ENCODE data around the gene JAG2. TPM values are rescaled to one million over a fixed set of nuclear protein-coding genes. Genes with fewer than 3 reads are reported as not detected.
A peak's percentile ranks its signal among the peaks of the same experiment; 100 is the strongest.

Gene JAG2
- total RNA-seq, 2 donors from 2014 or later, result 22.4 to 25.5 TPM

GRCh38 chr14:105156414-105157375 lies 11.9 kb downstream of the JAG2 start:
- ATAC-seq, result no peak
- DNase-seq, result no peak
- intact Hi-C loops (cut with DNase I), result no loop called here

DNA sequence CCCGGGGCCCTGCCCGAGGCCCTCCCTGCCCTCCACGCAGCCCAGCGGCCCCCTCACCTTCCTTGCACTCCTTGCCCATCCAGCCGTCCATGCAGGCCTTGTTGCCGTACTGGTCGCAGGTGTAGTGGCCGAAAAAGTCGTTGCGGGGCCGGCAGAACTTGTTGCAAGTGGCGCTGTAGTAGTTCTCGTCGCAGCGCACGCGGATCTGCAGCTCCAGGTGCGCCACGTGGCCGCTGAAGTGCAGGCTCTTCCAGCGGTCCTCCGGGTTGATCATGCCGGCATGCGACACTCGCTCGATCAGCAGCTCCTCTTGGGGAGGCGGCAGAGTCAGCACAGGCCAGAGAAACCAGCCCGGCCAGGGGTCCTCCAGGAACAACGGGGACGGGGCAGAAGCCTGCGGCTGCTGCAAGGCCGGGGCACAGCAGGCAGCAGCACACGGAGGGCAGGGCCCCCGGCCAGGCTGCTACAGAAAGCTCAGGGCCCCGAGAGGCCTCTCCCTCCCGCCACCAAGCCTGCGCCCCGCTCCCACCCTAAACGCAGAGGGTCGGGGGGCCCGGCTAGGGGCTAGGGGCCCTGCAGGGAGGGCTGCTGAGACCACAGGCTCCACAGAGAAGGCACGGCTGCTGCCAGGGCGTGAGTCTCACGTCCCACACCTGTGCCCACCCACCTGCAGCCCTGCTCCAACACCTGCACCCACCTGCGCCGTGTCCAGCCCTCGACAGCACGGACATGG lies 12.7 kb downstream of the JAG2 start:
- ATAC-seq, result no peak
- intact Hi-C loops (cut with DNase I), result no loop called here
- no peak for DNase-seq

DNA sequence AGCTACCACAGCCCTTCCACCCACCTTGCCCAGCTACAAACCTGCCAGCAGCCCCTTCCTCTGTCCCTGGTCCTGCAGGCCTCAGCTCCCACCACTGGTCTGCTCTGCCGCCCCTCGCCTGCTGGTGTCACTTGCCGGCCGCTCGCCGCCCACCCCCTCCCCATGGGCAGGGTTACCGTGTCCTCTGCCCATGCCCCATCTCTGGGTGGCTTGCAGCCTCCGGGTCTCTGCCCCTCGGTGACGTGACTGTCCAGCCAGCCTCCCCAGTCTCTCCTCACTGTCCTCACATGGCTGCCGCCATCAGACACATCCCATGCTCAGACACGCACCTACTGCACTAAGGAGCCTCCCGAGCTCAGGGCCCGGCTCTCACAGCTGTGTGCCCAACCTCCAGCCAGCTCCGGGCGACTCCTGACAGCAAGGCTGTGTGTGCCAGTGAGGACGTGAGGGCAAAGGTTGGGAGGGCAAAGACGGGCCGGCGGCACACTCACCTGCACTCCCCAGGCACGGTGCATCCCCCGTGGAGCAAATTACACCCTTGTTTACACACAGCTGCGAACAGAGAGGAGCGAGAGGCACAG lies 13.4 kb downstream of the JAG2 start:
- DNase-seq (no peak), ATAC-seq (no peak)

DNA sequence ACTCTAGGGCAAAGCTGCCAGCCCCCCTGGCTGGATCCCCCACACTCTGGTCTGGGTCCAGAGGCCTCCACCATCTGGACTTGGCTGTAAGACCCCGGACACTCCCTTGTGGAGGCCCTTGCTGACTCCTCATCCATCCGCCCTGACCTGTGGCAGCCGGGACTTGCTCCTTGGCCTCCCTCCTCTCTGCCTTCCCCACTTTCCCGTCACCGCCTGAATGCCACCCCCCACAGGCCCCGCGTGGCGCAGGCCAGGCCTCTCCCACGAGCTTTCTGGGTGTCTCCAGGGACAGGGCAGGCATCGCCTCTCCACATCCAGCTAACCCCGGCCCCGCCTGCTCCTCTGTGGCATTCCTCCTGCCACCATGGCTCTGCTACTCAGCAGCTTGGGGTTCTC lies 14.1 kb downstream of the JAG2 start:
- ATAC-seq, result no peak
- intact Hi-C loops (cut with DNase I), result no loop called here

More for the DNA sequence above, 13.4 kb downstream of the JAG2 start:
- intact Hi-C loops (cut with DNase I), result no loop called here

DNA sequence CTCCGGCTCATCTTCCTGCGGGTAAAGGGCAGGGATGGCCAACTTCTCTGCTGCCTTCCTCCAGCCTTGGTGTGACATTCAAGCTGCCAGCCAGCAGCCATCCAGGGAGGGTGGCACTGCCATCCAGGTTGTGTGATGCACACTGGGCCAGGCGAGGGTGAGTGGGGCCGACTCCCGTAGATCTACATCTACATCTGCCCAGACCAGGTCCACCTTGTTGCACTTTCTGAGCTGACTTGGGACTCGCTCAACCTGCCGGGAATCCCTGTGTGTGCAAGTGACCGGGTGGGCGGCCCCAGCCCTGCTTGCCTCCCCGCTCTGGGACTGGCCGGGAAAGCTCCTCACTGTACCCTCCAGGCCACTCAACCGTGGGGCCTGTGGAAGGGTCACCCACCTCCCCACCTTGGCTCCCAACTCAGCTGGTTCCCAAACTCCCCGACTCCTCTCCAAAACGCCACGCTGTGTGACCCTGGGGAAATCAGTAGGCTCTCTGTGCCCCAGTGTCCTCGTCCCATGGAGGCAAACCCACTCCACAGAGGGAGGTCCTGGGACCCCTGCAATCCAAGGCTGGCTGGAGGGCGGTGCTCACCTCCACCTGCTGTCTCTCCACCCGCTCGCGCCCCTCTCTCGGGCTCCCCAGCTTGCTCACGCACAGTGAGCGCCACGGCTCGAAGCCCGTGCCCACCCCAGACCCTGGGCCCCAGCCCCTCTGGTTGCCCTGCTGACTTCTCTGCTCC lies 14.7 kb downstream of the JAG2 start:
- ATAC-seq, result no peak
- intact Hi-C loops (cut with DNase I), result no loop called here
- DNase-seq, result no peak

More for the DNA sequence above, 14.1 kb downstream of the JAG2 start:
- DNase-seq, result no peak

GRCh38 chr14:105153331-105153731 lies 15.2 kb downstream of the JAG2 start:
- peak; percentile 67 for DNase-seq
- intact Hi-C loops (cut with DNase I), result no loop called here
- peak; percentile 48 to 60 for ATAC-seq

DNA sequence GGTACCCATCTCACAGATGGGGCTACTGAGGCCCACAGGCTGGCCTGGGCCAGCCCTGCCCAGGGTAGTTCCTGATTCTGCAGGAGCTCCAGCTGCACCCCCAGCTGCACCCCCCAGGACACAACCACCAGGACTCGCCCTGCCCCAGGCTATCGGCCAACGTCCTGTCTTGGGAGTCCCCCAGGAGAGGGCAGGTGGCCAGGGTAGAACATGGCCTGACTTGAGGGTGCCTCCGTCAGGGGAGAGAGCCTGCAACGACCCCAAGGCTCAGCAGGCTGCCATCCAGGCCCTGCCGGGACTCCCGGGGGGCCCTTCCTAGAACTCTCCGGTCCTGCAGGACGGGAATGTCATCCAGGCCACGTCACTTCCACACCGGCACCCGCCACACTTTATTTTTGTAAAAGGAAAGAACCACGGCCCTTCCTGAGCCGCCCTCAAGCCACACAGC lies 15.8 kb downstream of the JAG2 start:
- DNase-seq (peak; percentile 31), ATAC-seq (peak; percentile 10 to 25)
- intact Hi-C loops (cut with DNase I), result no loop called here

DNA sequence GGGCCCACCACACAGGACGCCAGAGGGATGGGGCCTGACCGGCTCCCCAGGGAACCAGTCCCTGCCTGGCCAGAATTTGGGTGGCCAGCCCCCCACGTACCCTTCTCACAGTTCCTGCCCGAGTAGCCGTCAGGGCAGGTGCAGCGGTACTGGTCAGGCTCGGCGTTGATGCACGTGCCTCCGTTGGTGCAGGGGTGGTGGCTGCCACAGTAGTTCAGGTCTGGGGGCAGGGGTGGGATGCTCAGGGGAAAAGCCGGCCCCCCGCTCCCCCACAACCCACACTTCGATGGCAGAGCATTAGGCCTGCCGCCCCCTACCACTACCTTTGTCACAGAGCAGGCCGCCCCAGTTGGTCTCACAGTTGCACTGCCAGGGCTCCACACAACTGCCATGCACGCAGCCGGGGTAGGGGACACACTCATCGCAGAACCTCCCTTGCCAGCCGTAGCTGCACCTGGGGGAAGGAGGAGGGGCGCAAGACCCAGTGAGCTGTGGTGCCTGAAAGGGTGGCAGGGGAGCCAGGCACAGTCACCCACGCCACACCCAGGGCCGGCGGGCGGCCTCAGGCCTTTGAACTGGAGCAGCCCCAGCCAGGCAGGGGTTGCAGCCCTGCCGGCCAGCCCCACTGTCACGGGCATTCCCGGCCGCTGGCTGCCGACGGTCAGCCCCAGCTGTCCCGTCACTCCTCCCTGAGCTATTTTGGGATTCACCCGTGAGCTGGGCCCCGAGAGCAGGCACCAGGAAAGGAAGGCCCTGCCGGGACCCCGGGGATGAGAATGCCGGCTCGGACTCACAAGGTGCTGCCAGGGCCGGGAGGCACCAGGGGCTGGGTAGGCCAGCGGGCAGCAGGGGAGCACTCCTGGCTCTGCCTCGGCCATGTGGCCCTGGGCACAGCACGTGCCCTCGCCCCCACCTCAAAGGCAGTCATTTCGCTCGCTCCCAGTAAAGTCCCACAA lies 16.5 kb downstream of the JAG2 start:
- DNase-seq (peak; percentile 32), ATAC-seq (peak; percentile 6 to 36)
- intact Hi-C loops (cut with DNase I), result no loop called here

DNA sequence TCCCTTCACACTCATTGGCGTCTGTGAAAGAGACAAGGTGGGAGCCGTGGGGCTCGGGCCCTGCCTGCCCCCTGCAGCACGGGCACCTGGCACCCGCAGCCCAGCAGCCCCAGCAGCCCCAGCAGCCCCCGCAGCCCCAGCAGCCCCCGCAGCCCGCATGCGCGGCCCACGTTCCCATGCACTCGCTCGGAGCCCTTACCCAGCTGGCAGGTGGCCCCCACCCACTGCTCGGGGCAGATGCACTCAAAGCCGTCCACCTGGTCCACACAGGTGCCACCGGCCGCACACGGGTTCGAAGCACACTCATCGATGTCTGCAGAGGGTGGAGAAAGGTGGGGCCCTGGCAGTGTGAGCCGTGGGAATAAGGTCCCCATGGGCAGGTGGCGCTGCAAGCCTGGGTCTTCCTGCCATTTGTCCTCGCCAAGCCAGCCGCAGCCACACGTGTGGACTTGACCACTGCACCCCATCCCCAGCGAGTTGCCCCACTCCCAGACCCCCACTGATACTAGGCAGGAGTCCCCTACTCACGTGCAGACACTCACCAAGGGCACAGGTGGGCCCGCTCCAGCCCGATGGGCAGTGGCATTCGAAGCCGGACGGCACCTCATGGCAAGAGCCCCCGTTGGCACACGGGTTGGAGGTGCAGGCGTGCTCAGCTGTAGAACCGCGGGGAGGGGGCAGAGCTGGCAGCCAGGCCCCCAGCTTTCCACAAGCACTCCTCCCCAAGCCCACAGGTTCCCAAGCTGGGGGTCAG lies 17.3 kb downstream of the JAG2 start:
- DNase-seq (peak; percentile 19), ATAC-seq (no peak)
- intact Hi-C loops (cut with DNase I), result no loop called here

DNA sequence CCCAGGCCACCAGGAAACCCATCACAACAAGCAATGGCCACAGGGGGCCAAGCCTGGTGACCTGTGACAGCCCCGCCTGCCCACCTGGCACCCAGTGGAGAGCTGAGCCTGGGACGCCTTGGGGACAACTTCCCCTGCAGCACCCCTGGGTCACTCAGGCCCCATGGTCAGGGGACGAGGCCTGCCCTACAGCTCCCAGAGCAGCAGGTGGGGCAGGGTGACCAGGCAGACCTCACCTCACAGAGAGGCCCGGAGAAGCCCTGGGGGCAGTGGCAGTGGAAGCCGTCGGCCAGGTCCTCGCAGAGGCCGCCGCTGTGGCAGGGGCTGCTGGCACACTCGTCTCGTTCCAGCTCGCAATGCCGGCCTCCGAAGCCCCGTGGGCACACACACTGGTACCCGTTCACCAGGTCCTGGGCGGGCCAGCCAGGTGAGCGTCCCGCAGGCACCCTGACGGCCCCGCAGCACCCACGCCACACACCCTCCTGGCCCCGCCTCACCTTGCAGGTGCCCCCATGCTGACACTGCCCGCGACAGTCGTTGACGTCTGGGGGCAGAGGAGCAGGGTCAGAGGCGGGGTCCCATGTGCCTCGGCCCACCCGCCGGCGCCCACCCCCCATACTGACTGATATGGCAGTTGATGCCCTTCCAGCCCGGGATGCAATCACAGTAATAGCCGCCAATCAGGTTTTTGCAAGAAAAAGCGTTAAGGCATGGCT lies 18.1 kb downstream of the JAG2 start:
- ATAC-seq, result no peak
- peak; percentile 22 for DNase-seq
- intact Hi-C loops (cut with DNase I), result no loop called here

DNA sequence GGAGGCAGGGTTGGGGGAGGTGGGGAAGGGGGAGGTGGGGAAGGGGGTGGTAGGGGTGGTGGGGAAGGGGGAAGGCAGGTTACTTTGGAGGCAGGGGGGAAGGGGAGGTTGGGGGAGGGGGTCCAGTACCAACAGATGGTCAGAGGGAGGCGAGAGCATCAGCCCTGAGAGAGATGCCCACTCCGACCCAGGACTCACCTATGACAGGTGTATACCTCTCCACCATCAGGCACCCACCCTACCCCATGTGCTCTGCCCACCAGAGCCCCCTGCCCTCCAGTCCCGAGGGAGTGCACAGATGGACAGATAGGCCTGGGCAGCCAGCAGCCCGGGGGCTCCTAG lies 18.6 kb downstream of the JAG2 start:
- DNase-seq (no peak), ATAC-seq (no peak)
- intact Hi-C loops (cut with DNase I), result no loop called here

DNA sequence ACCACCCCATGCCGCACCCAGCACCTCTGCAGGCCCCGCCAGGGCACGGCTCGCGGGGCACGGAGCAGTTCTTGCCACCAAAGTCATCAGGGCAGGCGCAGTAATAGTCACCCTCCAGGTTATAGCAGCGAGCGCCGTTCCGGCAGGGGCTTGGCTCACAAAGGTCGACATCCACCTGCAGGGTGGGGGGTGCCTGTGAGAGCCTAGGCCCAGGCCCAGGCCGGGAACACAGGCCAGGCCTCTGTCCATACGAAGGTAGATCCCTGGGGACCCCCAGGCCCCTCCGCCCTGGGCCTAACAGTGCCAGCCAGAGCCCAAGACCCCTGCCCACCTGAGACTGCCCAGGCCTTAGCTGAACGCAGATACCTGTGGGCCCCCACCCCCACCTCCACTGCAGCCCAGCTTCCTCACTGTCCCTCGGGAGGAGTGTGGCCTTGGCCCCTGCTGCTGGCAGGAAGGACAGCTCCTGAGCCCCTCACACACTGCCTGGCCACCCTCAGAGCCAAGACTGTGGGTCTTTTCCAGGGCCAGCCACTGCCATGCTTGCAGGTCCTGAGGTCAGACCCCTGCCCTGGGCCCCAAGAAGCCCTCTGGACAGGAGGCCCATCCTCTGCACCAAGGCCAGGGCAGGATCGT lies 19.3 kb downstream of the JAG2 start:
- ATAC-seq, result no peak
- intact Hi-C loops (cut with DNase I), result no loop called here
- peak; percentile 17 for DNase-seq

DNA sequence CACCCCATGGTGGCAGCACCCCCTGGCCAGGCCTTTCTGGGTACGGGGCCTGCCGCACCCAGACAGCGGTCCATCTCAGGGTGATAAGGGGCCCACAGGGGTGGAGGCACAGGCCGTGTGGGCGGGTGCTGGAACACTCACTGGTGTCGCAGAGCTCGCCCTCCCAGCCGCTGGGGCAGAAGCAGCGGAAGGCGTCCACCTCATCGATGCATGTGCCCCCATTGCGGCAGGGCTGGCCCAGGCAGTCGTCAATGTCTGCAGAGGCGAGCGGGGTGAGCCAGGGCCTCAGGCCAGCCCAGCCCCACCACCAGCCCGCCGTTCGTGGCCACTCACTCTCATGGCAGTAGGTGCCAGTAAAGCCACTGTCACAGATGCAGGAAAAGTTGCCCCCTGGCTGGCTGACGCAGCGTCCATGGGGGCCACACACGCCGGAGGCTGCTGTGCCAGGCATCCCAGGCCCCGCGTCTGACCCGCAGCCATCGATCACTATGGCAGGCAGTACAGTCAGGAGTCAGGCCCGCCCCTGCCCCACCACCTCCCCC lies 19.9 kb downstream of the JAG2 start:
- intact Hi-C loops (cut with DNase I), result no loop called here
- no peak for DNase-seq
- ATAC-seq, result no peak

GRCh38 chr14:105147671-105148603 lies 20.6 kb downstream of the JAG2 start:
- intact Hi-C loops (cut with DNase I), result no loop called here
- peak; percentile 18 for DNase-seq
- no peak for ATAC-seq

DNA sequence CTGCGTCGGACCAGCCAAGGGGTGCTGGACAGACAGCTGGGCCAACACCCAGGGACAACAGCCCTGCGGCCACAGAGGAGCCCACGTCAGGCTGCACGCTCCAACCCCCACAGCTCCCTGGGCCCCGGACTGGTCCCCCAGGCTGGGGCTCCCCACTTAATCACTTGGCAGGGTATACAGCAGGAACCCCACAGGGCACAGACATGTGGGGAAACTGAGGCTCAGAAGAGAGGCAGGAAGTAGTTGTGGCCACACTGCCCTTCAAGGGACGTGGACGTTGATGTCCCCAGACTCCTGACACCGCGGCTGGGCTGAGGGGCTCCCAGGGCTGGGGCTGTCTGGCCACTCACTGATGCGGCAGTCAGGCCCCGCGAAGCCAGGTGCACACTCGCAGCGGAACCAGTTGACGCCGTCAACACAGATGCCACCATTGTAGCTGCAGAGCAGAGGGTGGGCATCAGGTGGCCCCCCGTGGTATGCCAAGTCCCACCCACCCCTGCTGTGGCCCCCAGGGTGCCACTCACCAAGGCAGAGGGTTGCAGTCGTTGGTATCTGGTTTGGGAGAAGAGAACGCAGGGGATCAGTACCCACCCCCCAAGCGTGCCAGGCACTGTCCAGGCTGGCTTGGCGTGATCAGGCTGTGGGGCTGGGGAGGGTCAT lies 21.5 kb downstream of the JAG2 start:
- no peak for ATAC-seq
- DNase-seq, result peak; percentile 15
- intact Hi-C loops (cut with DNase I), result no loop called here

All from left cardiac atrium (tissue), 4 donors.